Cardiac muscle cell (in vitro differentiated cells and primary cell): ENCODE results near the gene SYNPO2. TPM values are rescaled to one million over a fixed set of nuclear protein-coding genes. Genes with fewer than 3 reads are reported as not detected.

Experiments
- DNase-seq, 2 donors: peaks; one replicate each; pipeline versions ENCODE4 v3.0.0 to v3.0.0-alpha.2; 2010 to 2017; ENCODE audit warnings: low read depth in 1 of 2, low spot score in 1 of 2
- H3K27ac ChIP-seq: fragments of 200-600 bp; sonication (generic); 2 replicates; pipeline ENCODE4 v1.5.1; 2016
- H3K27me3 ChIP-seq: fragments of 200-600 bp; sonication (generic); 2 replicates; pipeline ENCODE4 v1.6.0; 2016; ENCODE audit warnings: control low read depth
- H3K36me3 ChIP-seq: fragments of 200-600 bp; sonication (generic); 2 replicates; pipeline ENCODE4 v1.5.1; 2016; ENCODE audit warnings: control low read depth
- H3K4me1 ChIP-seq: fragments of 200-600 bp; sonication (generic); 2 replicates; pipeline ENCODE4 v1.8.1; 2017; ENCODE audit warnings: low read depth, mild to moderate bottlenecking, mixed run types
- H3K4me3 ChIP-seq: fragments of 200-600 bp; sonication (generic); 2 replicates; pipeline ENCODE4 v1.5.1; 2016; ENCODE audit warnings: mild to moderate bottlenecking
- H3K9me3 ChIP-seq: fragments of 200-600 bp; sonication (generic); 2 replicates; pipeline ENCODE4 v1.5.1; 2017; ENCODE audit warnings: low read depth, mild to moderate bottlenecking, control low read depth
- polyA plus RNA-seq: library from polyadenylated mRNA; unstranded; fragments of >200 nt; fragmentation: Nextera tagmentation; extraction: Ambion mirVana; gene quantifications from 2 replicates; pipeline ENCODE4 v1.2.1, GENCODE V29; 2016
- total RNA-seq: library from RNA; depleted of rRNA; stranded (reverse); fragments of >200 nt; gene quantifications from 2 replicates; pipeline ENCODE4 v1.2.3, GENCODE V29; 2016
- TF ChIP-seq, protein P1 (sequence below): IDR thresholded peaks from 2 replicates; pipeline ENCODE4 v1.5.1; 2012; ENCODE audit warnings: low read depth, mild to moderate bottlenecking, low read length

Gene SYNPO2
- total and polyA plus RNA-seq, 2 experiments from 2014 or later = 14.7 to 35.6 TPM

DNA sequence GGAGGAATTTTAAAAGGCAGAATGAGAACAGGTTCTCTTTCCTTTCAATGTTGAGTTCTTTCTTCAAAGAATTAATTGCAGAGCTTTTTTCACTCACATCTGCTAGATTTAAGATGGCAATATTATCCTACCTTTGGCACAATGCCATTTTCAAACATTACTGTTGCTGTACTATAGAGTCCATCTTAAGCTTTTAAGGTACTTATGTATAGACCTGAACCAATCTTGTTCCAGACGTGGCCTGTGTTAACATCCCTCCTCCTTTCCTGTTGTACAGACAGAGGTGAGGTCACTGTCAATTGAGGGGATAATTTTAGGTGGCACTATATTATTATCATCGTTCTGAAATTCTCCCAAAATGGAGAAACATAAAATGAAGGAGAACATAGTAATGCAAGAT, 194.0 kb downstream of the SYNPO2 start:
- Histone ChIP-seq H3K4me3 (no peak overlapping the region), H3K36me3 (no peaks in the 10 kb centered on the region), H3K27me3 (no peaks in the 10 kb centered on the region), H3K27ac (no peak overlapping the region), H3K9me3 (no peaks in the 10 kb centered on the region), H3K4me1 (peaks cover 5% of the 10 kb centered on the region)
- DNase-seq = no peak
- TF ChIP-seq, protein P1, sequence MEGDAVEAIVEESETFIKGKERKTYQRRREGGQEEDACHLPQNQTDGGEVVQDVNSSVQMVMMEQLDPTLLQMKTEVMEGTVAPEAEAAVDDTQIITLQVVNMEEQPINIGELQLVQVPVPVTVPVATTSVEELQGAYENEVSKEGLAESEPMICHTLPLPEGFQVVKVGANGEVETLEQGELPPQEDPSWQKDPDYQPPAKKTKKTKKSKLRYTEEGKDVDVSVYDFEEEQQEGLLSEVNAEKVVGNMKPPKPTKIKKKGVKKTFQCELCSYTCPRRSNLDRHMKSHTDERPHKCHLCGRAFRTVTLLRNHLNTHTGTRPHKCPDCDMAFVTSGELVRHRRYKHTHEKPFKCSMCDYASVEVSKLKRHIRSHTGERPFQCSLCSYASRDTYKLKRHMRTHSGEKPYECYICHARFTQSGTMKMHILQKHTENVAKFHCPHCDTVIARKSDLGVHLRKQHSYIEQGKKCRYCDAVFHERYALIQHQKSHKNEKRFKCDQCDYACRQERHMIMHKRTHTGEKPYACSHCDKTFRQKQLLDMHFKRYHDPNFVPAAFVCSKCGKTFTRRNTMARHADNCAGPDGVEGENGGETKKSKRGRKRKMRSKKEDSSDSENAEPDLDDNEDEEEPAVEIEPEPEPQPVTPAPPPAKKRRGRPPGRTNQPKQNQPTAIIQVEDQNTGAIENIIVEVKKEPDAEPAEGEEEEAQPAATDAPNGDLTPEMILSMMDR = no peak

DNA sequence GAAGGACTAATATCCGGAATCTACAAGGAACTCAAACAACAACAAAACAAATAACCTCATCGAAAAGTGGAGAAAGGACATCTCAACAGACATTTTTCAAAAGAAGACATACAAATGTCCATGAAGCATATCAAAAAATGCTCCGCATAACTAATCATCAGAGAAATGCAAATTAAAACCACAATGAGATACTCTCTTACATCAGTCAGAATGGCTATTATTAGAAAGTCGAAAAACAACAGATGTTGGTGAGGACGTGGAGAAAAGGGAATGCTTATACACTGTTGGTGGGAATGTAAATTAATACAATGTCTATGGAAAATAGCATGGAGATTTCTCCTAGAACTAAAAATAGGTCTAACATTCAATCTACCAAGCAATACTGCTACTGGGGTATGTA, 195.9 kb downstream of the SYNPO2 start:
- Histone ChIP-seq H3K4me3 (no peak overlapping the region), H3K27me3 (no peaks in the 10 kb centered on the region), H3K36me3 (no peaks in the 10 kb centered on the region), H3K4me1 (peaks cover 5% of the 10 kb centered on the region), H3K9me3 (no peaks in the 10 kb centered on the region), H3K27ac (no peak overlapping the region)
- TF ChIP-seq, protein P1 = no peak
- DNase-seq = no peak

DNA sequence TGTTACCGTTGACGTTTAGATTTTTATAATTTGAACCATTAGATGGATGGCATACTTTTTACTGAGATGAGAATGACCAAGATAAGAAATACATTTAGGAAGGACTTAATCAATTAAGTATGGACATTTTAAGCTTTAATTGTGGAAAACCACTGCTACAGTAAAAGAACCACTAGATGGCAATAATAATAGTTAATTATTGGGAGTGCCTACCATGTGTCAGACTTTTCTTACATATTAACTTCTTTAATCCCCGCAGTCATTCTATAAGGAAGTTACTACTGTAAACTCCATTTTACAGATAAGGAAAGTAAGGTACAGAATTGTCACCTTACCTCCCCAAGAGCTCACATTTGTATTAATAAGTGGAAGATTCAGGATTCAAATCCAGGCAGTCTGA, 198.5 kb downstream of the SYNPO2 start:
- TF ChIP-seq, protein P1 = peak; percentile 35
- Histone ChIP-seq H3K27ac (no peak overlapping the region), H3K4me3 (no peak overlapping the region), H3K4me1 (no peaks in the 10 kb centered on the region), H3K27me3 (no peaks in the 10 kb centered on the region), H3K9me3 (no peaks in the 10 kb centered on the region), H3K36me3 (no peaks in the 10 kb centered on the region)
- DNase-seq = peak in 1 of 2 donors; percentile 34

DNA sequence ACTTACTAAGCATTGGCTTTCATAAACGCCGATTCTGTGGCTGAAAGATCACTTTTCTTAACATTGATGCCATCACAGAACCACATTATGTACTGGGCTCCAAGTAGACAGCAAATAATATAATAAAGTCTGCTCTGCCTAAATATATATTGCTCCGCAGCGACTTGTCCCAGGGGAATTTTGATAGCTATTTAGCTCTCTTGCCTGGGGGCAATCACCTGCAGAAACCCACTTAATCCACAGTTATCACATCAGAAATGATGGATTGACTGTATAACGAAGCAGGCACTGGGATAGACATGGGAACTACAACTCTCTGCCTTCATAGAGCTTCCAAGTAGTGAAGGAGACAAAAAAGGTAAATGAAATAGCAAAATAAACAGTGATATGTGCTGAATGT, 199.0 kb downstream of the SYNPO2 start:
- H3K9me3 ChIP-seq = no peaks in the 10 kb centered on the region
- no peaks in the 10 kb centered on the region for H3K4me1 ChIP-seq
- no peak overlapping the region for H3K4me3 ChIP-seq
- H3K36me3 ChIP-seq = no peaks in the 10 kb centered on the region
- TF ChIP-seq, protein P1 = no peak
- no peak for DNase-seq
- no peak overlapping the region for H3K27ac ChIP-seq
- no peaks in the 10 kb centered on the region for H3K27me3 ChIP-seq

DNA sequence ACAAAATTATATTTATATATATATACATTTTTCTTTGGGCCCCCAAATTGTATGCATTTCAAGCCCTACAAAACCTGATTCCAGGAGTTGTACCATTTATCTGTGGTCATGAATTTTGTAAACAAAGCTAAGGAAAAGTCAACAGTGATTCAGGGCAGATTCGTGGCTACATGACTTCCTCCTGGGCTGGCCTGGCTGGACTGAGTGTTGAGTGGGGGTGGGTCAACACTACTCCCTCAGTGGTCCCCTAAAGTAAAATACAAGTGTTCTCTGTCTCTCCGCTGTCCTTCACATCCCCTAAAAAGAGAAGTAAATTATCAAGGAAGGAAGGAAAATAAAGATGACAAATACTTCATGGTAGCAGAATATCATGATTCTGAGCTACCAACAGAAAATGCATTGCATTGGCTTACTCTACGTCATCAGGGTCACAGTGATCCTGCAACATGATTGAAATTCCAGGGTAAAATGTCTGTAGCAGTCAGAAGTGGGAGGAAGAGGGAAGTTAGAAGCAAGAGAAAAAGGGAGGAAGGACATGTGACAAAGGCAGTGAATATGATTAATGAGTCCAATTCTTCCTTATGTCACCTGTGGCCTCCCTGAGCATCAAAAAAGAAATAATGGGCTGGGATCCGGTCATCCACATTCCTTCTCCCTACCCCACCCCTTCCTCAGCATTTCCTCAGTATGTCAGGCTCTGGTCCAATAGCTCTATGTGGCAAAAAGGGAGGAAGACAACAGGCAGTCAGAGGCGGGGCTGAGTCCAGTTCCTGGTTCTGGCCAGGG, 204.6 kb downstream of the SYNPO2 start:
- H3K4me3 ChIP-seq = no peak overlapping the region
- no peaks in the 10 kb centered on the region for H3K36me3 ChIP-seq

More for the DNA sequence above, 204.6 kb downstream of the SYNPO2 start:
- Histone ChIP-seq H3K4me1 (no peaks in the 10 kb centered on the region), H3K27ac (no peak overlapping the region), H3K9me3 (no peaks in the 10 kb centered on the region), H3K27me3 (no peaks in the 10 kb centered on the region)
- TF ChIP-seq, protein P1 = no peak
- DNase-seq = no peak
